ENCODE measurements around the gene KIF26A. TPM values are rescaled to one million over a fixed set of nuclear protein-coding genes. Genes with fewer than 3 reads are reported as not detected.

Gene KIF26A
- total and polyA plus RNA-seq, 2 of the 13 experiments (the other 11 are each of a cell fraction or from before 2014, with no cell fraction given), result not detected

DNA sequence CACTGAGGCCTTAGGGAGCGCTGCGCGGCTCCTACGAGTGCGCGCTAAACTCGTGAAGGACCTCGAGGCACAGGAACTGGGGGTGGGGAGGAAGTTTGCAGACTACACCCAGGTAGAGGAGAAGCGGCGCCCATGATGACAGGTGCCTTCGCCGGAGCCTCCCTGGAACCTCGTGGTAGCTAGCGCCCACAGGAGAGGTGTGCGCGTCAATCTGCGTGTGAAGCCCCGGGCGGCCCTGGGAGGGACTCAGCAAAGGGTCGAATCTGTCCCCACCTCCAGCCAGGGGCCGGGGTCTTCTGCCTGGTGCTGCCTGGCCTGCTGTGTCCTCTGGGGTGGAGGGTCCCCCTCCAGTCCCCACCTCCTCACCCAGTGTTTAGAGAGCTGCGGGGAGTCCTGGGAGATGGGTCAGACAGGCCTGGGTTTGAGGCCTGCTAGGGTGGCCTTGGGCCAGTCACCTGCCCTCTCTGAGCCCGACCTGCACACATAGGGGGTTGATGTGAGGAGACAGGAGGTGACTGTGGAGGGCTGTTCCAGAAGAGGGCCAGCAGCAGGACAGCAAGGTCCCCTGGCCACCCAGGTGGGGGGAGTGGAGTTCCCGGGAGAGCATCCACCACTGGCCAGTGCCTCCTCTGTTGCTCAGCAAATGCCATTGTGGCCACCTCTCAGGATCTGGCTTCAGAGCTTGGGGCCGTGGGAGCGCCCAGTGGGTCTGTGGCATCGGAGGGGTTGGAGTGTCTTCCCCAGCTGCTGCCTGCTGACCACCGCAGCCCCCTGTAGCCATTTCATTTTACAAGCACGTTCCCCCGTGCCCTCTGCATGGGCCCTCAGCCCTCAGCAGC, 20.2 kb upstream of the KIF26A start:
- H4K20me1 ChIP-seq (ENCODE audit: insufficient read depth, low read length), result no peaks in the 10 kb centered on the region
- in situ Hi-C loops (cut with HindIII; ENCODE audit: extremely low pct_ligation_motif_present, low pct_unique_long_range_greater_than_20kb) (no loop called here), intact Hi-C loops (cut with micrococcal nuclease; ENCODE audit: unreplicated experiment) (no loop called here)
- no peak overlapping the region for H3K27ac ChIP-seq (ENCODE audit: extremely low read length, insufficient read depth, low read length)
- no peak for TF ChIP-seq GZF1 (CRISPR knock-in tag; IDR thresholded peaks at IDR 0.05)
- no peak for TF ChIP-seq RFX5 (IDR thresholded peaks at IDR 0.05; ENCODE audit: low read depth, low read length)
- no peak for TF ChIP-seq ZNF354B (CRISPR knock-in tag; IDR thresholded peaks at IDR 0.05)
- no peak for TF ChIP-seq ATF1 (CRISPR knock-in tag; IDR thresholded peaks at IDR 0.05)
- TF ChIP-seq, protein P1, sequence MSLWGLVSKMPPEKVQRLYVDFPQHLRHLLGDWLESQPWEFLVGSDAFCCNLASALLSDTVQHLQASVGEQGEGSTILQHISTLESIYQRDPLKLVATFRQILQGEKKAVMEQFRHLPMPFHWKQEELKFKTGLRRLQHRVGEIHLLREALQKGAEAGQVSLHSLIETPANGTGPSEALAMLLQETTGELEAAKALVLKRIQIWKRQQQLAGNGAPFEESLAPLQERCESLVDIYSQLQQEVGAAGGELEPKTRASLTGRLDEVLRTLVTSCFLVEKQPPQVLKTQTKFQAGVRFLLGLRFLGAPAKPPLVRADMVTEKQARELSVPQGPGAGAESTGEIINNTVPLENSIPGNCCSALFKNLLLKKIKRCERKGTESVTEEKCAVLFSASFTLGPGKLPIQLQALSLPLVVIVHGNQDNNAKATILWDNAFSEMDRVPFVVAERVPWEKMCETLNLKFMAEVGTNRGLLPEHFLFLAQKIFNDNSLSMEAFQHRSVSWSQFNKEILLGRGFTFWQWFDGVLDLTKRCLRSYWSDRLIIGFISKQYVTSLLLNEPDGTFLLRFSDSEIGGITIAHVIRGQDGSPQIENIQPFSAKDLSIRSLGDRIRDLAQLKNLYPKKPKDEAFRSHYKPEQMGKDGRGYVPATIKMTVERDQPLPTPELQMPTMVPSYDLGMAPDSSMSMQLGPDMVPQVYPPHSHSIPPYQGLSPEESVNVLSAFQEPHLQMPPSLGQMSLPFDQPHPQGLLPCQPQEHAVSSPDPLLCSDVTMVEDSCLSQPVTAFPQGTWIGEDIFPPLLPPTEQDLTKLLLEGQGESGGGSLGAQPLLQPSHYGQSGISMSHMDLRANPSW (CRISPR knock-in tag; IDR thresholded peaks at IDR 0.05; ENCODE audit: borderline replicate concordance), result no peak
- TF ChIP-seq U2AF1 (optimal IDR thresholded peaks at IDR 0.05; ENCODE audit: low read depth, low read length), result no peak
- no peak for TF ChIP-seq CBFB (CRISPR knock-in tag; IDR thresholded peaks at IDR 0.05)
- TF ChIP-seq, protein P2, sequence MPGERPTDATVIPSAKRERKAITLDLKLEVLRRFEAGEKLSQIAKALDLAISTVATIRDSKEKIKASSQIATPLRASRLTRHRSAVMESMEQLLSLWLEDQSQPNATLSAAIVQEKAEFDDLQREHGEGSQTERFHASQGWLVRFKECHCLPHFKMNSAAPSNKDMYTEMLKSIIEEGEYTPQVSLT (CRISPR knock-in tag; IDR thresholded peaks at IDR 0.05; ENCODE audit: borderline replicate concordance, low read depth), result no peak
- no peak for TF ChIP-seq MATR3 (CRISPR knock-in tag; IDR thresholded peaks at IDR 0.05)
- TF ChIP-seq, protein P3, sequence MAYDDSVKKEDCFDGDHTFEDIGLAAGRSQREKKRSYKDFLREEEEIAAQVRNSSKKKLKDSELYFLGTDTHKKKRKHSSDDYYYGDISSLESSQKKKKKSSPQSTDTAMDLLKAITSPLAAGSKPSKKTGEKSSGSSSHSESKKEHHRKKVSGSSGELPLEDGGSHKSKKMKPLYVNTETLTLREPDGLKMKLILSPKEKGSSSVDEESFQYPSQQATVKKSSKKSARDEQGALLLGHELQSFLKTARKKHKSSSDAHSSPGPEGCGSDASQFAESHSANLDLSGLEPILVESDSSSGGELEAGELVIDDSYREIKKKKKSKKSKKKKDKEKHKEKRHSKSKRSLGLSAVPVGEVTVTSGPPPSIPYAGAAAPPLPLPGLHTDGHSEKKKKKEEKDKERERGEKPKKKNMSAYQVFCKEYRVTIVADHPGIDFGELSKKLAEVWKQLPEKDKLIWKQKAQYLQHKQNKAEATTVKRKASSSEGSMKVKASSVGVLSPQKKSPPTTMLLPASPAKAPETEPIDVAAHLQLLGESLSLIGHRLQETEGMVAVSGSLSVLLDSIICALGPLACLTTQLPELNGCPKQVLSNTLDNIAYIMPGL (CRISPR knock-in tag; IDR thresholded peaks at IDR 0.05; ENCODE audit: borderline replicate concordance in 1 of 2, low read depth in 1 of 2), result no peak
- no peak for TF ChIP-seq ONECUT2 (CRISPR knock-in tag; IDR thresholded peaks at IDR 0.05)
- no peak for TF ChIP-seq MTA1 (CRISPR knock-in tag; IDR thresholded peaks at IDR 0.05; ENCODE audit: borderline replicate concordance)
- no peak for TF ChIP-seq ARNT2 (CRISPR knock-in tag; IDR thresholded peaks at IDR 0.05; ENCODE audit: low read depth)
- no peak for TF ChIP-seq JDP2 (CRISPR knock-in tag; IDR thresholded peaks at IDR 0.05; ENCODE audit: borderline replicate concordance)
- no peak for TF ChIP-seq SNRNP70 (IDR thresholded peaks at IDR 0.05; ENCODE audit: low read depth, low read length)
- no peak for TF ChIP-seq KLF11 (CRISPR knock-in tag; IDR thresholded peaks at IDR 0.05)
- no peak for TF ChIP-seq SOX5 (CRISPR knock-in tag; IDR thresholded peaks at IDR 0.05; ENCODE audit: borderline replicate concordance)
- peaks cover 5 to 29% of the 10 kb centered on the region in 2 experiments for H3K27me3 ChIP-seq (ENCODE audit: control insufficient read depth in 1 of 2, insufficient read depth in 2 of 2, low read length in 2 of 2)
- no TSS peak for BruUV-seq (replicated peaks)
- 61% methylated on average over 10 of the region's 30 CpGs for WGBS (ENCODE audit: low lambda C conversion rate)
- ATAC-seq (no peak; the same call in 2 of the 3 replicates), FAIRE-seq (no peak), DNase-seq (ENCODE audit: low spot score) (no peak)
- no peak overlapping the region for H2AFZ ChIP-seq (ENCODE audit: low read length)
- ChIA-PET POLR2A (no interaction called here), CTCF (ENCODE audit: low intra/inter-chr PET ratio, low total read pairs) (no interaction called here)
- no peaks in the 10 kb centered on the region for H3K36me3 ChIP-seq (replicated peaks in 1 of 2; ENCODE audit: control insufficient read depth in 1 of 2, insufficient read depth in 2 of 2, low read length in 2 of 2)
- H3K4me2 ChIP-seq (ENCODE audit: low read depth, low read length), result no peak overlapping the region
- no peaks in the 10 kb centered on the region for H3K79me2 ChIP-seq (ENCODE audit: insufficient read depth, low read length)
- H3K4me3 ChIP-seq (replicated peaks in 1 of 3; ENCODE audit: insufficient read depth in 1 of 3, low read depth in 2 of 3, low read length in 3 of 3), result no peak overlapping the region
- H3K9ac ChIP-seq (ENCODE audit: insufficient read depth, low read depth, low read length), result no peak overlapping the region
- H3K9me3 ChIP-seq (ENCODE audit: low read length), result no peaks in the 10 kb centered on the region
- H3K4me1 ChIP-seq (ENCODE audit: insufficient read depth, low read length), result no peaks in the 10 kb centered on the region

All from HepG2 (cell line).